GM21367 (cell line): ENCODE results near the gene APOL2.
"Not testable (repeated sequence)": the region's sequence is repeated elsewhere in the genome, so short reads cannot be mapped to it uniquely, and the experiment has no call there.

ENCODE experiments used
- ATAC-seq: cut with Tn5 transposase; IDR thresholded peaks from one replicate; pipeline ENCODE4 v1.9.1; 2021; ENCODE audit not compliant: unreplicated experiment

Gene APOL2

DNA sequence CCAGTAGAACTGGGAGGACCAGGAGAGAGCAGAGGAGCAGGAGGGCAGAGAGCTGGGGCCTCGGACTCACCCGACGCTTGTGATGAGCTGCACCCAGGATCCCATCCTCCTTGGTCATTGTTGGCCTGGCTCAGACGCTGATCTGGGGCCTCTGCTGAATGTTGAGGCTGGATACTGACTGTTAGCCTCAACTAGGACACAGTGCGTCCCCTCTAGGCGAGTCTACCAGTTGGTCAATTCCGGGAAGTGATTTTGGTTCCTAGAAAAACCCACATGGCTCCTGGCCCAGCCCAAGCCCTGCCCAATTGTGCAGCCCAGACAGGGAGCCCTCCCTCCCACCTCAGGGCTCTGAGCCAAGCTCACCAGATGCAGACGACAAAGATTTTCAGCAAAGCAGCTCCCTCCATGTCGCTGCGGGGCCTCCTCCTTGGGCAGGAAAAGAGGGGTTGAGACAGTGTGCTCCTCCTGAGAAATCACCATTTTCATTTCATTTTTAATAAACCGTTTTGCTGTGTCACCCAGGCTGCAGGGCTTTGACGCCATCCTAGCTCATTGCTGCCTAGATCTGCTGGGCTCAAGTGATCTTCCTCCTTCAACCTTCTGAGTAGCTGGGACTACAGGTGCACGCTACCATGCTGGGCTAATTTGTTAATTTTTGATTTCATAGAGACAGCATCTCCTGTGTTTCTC, 37.6 kb downstream of the APOL2 start, which contains the start of gene APOL4:
Gene APOL4, minus strand, starts transcription at position 180 of the 690 bp plus-strand sequence. Its CDS starts 75 bp downstream, at position 105.
- no peak for ATAC-seq

DNA sequence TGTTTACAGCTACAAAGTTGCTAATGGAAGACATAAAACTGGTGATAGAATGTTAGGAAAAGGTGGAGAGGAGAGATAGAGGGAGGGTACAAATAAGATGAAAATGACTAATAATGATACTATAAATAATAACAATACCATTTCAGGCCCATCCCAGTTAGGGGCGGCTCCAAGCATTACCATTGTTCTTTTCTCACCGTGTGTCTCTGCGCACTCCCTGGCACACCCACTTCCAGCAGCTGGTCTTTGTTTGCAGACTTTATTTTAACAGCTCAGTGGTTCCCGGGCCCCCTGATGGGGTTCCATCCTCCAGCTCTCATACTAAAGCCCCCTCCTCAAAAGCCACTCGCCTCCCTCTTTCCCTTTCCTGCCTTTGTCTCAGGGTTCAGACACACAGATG, 38.3 kb downstream of the APOL2 start:
- ATAC-seq, result not testable (repeated sequence)

DNA sequence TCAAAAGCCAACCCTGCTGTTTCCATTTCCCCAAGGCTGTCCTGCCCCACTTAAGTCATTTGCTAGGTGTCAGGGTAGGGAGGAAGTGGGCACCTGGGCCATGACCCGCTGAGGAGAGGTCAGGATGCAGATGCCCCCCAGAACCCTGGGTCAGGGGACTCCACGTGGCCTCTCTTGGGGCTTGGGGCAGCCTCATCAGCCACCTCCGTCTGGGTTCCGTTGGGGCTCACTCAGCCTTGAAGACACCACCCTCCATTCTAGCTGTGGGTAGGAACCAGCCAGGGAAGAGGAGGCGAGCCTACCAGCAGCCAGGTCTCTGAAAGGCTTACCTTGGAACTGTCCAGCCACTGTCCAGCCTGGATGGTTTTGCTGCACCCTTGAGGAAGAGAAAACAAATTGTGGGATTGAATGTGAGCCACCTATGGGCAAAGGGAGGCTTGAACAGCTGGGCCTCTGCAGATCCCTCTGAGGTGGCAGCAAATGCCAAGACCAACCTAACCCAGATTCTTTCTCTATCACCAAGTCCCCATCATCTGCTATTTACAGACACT, 40.3 kb downstream of the APOL2 start:
- ATAC-seq, result no peak

DNA sequence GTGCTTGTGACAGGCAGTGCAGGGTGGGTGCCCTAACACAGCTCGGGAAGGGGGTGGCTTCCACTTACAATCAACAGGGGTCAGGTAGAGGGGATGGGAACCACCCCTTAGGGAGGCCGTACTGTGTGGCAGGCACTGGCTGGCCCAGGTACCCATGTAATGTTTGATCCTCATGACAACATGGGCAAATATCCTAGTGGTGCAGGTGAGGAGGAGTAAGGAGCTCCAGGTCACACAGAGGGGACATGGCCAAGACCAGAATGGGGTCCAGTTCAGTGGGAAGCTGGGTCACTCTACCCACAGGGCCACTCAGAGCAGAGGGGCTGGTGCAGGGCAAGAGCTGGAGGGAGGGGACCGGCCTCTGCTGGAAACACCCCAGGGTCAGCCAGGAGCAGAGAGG, 40.8 kb downstream of the APOL2 start:
- no peak for ATAC-seq

DNA sequence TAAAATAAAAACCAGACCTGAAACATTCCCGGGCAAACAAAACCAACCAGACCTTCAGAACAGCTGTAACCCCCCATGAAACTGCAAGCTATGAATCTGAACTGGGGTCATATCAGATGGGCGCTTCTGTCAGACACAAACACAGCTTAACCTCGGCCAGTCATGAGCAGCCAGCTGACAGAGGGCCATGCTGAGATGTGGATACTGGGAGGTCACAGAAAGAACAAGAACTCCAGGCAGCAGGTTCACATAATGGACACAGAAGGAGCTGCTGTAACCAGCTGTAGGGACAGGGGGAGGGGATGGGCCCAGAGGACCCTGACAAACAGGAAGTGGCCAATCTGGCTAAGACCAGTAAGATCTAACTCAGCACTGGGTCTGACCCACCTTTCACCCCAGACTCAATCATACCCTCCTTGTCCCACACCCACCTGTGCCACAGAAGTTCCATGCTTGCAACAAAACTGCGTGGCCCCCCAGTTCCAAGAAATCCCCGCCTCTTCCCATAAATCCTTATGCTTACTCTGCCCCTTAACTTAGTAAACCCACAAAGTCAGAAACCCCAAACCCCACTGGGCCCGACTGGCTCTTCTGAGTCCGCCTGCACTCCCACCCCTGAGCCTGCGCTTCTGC, 41.7 kb downstream of the APOL2 start:
- ATAC-seq, result no peak

DNA sequence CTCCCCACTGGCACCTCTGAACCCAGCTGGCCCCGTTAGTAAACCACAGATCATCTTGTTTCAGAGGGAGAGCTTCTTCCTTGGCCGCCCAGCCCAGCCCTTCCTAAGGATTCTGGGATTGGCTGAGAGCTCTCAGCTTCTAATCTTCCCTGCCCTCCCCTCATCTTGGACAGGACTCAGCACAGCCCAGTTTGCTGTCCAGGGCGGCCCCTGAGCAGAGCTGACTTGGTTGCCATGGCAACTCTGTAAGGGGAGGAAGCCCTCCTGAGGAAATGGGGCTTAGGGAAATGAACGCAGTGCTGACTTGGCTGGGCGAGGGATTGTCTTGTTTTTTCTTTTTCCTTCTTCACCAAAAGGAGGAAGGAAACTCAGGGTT, 42.3 kb downstream of the APOL2 start:
- ATAC-seq, result no peak

DNA sequence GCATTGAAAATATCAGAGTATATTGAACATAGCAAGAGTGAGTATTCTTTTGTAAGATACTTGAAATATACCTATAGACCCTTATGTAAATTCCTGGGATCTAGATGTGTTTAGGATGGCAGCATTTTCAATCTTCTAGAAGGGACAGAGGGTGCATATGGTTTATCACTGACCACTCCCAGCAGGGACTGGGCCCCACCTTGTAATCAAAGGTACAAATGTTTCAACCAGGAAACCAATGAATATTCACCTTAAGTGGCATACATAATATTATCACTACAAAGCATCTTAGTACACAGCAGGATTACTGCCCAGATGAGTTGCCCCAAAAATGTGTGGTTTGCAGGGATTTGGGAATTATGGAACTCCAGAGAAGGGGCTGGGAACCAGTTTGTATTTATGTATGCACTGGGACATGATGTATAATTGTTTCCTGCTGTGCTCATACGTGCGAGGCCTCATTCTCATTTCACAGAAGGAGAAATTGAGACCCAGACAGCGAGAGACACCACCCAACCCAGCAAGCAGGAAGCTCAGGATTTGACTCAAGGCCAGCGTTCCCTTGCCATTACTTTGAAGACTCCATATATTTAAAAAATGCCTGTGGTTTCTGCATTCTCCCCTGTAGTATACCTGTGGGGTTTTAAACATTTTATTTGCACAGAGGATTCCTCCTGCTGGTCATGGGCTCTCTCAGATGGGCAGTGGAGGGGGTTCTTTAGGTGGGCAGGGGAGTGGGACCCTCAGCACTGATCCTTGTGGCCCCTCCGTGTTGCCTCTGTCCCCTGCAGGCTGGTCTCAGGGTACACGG, 42.9 kb downstream of the APOL2 start:
- ATAC-seq, result no peak

DNA sequence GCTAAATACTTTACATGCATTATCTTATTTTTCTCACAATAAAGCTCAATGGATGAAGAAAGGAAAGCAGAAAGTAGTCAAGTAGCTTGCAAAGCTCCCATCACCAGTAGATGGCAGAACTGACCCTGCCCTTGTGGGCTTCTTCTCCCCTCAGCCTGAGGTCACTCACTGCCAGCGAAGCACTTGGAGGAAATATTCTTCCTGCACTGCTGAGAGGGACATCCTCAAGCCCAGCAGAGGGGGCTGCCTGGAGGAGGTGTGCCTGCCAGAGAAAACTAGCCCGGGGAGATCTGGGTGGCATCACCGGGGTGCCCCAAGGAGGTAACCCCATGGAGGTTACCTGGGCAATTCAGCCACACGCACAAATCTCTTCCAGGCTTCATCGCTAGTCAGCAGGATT, 44.4 kb downstream of the APOL2 start:
- no peak for ATAC-seq

DNA sequence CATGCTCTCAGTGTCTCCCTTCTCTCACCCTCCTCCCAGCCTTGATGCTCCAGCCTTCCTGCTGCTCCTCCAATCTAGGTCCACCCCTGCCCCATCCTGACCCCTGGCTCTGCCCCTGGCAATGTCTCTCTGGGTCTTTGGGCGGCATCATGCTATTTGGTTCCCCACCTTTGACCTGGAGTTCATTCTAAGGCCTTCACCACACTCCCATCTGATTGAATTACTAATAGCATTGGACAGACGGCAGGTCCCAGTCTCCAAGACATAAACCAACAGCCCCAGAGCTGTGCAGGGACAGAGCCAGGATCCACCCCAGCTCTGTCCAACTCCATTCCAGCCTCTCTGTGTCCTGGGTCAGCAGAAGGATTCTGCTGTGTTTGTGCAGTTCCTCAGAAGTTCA, 44.9 kb downstream of the APOL2 start:
- no peak for ATAC-seq

DNA sequence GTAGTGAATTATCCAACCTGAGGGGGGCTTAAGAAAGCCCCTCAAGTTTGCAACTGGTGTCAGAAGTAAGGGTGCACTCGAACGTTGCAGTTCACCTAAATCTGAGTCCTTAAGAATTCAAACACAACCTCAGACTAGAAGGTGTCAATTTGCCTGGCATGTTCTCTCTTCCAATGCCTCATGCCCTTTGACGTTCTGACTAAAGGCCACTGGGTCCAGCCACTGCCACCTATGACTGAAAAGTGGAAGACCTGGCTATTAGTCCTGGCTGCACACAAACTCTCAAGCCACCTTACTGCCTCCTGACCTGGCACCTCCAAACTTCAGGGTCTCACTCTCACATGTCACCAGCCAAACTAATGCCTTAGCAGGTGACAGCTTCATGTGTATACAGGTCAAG, 45.8 kb downstream of the APOL2 start:
- ATAC-seq, result no peak

DNA sequence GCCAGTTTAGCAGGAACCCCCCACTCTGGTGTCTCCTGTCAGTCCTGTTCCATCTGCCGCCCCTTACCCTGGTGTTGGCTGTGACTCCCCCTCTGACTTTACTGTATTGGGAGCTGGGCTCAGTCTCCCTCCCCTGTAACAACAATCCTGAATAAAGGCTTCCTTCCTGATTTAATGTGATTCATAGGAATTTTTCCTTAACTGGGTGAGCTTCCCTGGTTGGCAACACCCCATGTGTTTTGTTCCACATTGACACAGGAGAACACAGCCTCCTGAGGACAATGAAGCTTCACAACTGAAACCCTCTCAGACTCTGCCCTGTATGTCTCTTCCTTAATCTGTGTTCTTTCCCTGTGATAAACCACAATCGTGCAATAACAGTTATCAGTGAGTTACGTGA, 46.2 kb downstream of the APOL2 start:
- ATAC-seq, result no peak

DNA sequence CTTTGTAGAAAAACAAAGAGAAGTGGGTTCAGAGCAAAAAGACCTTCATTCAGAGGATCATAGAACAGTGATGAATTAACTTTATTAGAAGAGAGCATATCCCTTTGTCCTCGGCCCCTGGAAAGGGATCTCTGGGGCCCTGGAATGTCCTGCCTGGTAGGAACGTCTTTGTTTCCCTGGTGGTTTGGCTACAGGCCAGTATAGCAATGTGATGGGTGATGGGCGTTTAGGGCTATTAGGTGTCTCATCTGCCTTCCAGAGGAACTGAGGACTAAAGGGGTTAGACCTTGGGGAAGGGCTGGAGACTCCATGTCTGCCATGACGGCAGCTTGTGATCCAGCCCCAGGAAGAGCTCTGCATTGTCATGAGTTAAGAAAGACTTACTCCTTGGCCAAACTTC, 46.8 kb downstream of the APOL2 start:
- ATAC-seq, result no peak

DNA sequence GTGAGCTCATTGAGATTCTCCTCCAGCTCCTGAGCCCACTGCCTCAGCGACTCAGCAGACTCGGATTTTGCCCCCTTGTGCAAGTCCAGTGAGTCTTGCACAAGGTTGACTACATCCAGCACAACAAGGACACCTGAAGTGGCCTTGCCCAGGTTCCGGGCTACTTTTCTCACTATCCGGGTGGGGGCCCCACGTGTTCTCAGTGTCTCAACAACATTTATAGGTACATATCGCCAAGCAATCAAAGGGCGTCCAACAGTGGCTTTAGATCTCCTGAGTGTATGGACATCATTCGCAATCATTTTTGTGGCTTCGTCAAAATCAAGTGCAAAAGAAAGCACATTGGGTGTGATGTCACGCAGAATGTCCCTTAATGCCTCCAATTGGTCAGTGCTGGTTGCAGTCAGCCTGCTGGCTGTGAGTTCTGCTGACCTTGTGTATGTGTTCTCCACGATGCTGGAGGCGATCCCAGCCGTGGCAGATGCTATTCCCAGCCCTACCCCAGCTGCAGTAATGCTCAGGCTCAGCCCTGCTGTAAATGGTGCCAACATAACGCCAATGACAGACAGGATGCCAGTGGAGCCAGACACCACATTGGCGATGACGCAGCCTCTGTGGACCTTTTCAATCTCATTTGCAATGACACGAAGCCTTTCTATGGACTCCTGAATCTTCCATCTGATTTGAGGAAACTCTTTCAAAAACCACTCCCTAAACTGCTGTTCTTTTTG, 48.1 kb downstream of the APOL2 start:
- ATAC-seq, result no peak

DNA sequence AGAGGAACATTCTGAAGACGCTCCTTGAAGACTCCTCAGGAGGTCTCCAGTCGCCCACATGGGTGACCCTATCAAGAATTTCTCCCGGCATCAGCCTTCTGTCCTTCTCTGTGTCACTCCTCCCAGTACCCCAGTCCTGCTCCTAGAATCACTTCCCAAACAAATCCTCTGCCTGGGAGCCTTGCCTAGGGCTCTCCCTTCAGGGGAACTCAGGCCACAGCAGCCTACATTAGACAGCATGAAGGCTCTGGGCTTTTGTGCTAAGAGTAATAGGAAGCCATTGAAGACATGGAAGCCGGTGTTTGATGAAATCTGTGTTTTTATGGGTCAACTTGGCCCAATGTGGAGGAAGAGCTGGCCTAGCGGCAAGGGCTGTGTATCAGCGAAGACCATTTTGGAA, 51.5 kb downstream of the APOL2 start:
- not testable (repeated sequence) for ATAC-seq

DNA sequence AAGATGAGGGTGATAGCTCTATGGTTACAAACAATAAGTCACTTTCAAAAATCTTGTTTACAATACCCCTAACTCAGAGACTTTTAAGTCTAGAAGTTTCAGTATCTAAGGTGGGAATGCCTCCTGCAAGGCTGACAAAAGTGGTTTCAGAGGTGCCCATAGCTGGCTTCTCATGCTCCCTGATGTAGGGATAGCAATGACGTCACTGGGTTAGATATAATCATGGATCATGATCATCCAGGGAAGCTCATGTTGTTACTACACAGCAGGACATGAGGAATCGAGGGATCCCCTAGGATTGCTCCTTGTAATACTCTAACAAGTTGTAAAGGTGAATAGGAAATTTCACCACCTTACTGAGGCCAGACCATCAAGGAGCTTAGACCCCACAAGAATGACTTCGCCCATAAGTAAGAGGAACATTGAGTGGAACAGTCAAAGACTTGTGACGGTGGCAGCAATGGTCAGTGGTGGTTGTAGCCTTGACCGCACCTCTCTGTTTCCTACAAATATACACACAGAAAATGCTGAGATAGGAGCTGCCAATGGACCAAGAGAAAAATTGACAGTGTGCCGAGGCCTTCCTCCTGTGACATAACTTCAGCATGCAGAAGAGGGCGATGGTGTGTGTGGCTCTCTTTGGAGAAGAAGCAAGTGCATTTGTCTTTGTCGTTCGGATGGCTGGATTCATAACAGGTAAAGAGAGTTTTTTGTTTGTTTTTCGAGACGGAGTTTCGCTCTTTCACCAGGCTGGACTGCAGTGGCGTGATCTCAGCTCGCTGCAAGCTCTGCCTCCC, 53.3 kb downstream of the APOL2 start:
- ATAC-seq, result no peak

DNA sequence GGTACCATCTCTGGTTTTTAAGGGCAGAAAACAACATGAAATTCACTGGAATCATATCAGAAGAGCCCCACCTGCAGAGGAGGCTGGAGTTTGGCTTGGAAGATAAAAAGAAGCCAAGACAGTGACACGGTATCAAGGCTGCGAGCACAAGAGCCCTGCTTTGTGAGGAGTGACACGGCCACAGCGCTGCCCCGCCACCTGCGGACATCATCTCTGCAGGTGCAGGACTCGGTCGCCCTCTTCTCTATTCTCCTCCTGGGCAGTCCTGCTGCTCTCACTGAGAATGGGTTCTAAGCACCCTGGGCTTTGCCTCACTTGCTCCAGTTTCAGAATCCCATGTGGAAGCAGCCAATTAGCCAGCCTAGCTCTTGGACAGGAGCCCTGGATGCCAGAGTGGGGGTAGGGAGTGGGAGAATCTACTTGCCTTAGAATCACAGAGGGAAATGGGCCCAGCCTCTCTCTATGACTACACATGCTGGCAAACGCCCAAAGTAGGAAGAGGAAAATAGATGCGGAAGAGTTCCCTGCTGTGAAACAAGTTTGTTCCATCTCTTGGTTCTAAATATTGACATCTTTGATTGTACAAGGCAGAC, 54.8 kb downstream of the APOL2 start:
- ATAC-seq, result no peak

DNA sequence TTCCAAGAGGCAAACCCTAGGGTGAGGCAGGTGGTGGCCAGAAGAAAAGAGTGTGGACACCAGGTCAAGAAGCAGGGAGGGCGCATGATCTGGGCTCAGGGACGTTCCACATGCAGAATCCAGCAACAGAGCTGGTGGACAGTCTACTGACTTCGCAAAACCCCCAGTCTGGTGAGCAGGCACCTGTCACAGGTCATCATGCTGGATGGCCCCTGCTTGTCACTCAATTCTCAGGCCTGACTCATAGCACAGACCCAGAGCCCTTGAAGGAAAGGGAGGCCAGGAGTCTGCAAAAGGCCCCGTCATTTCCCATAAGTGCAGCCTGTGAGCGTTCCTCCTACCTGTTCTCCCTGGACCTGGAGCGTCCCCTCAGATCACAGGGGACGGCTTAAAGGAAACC, 55.9 kb downstream of the APOL2 start:
- no peak for ATAC-seq

DNA sequence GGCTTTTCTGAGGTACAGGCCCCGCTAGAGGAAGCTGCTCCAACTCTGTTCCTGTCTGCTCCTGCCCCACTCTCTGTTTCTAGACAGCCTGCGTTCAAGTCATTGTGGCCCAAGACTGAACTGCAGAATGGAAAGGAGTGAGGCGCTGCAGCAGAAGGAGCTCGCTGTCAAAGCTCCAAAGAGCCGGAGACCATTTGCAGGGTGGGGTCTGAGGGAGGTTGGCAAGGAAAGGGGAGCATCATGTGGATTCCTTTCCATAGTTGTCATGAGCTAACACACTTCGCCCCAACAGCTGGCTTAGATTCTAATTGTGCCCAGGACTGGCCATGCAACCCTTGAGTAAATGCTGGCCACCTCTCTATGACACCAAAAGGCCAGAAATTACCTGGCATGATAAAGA, 56.5 kb downstream of the APOL2 start:
- ATAC-seq, result no peak

DNA sequence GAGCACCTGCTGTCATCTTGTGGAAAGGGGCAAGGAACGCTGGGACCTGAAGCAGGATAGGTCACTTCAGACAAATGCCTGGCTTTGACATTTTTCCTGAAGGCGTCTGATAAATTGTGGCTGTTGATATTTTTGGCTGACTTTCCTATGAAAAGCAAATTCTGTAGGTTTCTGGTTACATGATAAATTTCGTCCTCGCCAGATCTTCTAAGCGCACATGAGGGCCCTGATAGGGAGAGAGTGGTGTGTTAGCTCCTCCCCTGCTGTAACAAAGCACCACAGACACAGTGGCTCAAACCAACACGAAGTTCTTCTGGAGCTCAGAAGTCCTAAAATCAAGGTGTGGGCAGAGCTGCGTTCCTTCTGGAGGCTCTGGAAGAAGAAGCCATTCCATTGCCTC, 57.3 kb downstream of the APOL2 start:
- ATAC-seq, result no peak

DNA sequence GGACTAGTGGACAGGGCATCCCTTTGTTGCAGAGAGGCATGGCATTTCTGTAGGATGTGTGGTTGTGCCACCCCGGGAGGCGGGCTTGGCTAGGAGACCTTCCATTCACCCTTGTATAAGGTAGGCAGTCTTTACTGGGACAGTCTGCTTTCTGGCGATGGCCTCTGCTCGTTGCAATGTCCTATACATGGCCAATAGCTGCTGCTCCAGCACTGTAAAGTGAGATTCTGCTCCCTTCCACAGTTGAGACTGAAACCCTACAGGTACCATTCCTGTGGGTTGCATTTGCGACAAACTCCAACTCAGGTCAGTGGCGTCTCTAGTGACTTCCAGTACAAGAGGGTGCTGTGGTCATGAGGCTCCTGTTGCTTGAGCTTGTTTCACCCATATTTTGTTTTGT, 58.4 kb downstream of the APOL2 start:
- ATAC-seq, result no peak
